Smooth muscle cell (in vitro differentiated cells): Measurements from ENCODE around the gene AHR. TPM values are rescaled to one million over a fixed set of nuclear protein-coding genes. Genes with fewer than 3 reads are reported as not detected.

ENCODE experiments used
- DNase-seq: peaks from one replicate; lab custom pipeline; 2025; ENCODE audit not compliant: unreplicated experiment; lab: John Stamatoyannopoulos, UW
- H2AFZ ChIP-seq: fragments of 200-600 bp; sonication (generic); 2 replicates; pipeline ENCODE4 v1.6.0; 2016; ENCODE audit warnings: antibody characterized with exemption, low read depth, mild to moderate bottlenecking
- H3F3A ChIP-seq: fragments of 200-600 bp; sonication (generic); 2 replicates; pipeline ENCODE4 v1.6.0; 2017; ENCODE audit warnings: antibody characterized with exemption, low read depth
- H3K27ac ChIP-seq: fragments of 200-600 bp; sonication (generic); 2 replicates; pipeline ENCODE4 v1.5.1; 2016; ENCODE audit warnings: low read depth, mild to moderate bottlenecking
- H3K27me3 ChIP-seq: fragments of 200-600 bp; sonication (generic); 2 replicates; pipeline ENCODE4 v1.6.1; 2016; ENCODE audit warnings: low read depth, mild to moderate bottlenecking
- H3K36me3 ChIP-seq: fragments of 200-600 bp; sonication (generic); 2 replicates; pipeline ENCODE4 v1.5.1; 2016; ENCODE audit warnings: low read depth
- H3K4me1 ChIP-seq: fragments of 200-600 bp; sonication (generic); 2 replicates; pipeline ENCODE4 v1.5.1; 2016; ENCODE audit warnings: low read depth
- H3K4me2 ChIP-seq: fragments of 200-600 bp; sonication (generic); 2 replicates; pipeline ENCODE4 v1.6.0; 2016; ENCODE audit warnings: mild to moderate bottlenecking
- H3K4me3 ChIP-seq: fragments of 200-600 bp; sonication (generic); 2 replicates; pipeline ENCODE4 v1.5.1; 2016; ENCODE audit warnings: mild to moderate bottlenecking
- H3K79me2 ChIP-seq: fragments of 200-600 bp; sonication (generic); 2 replicates; pipeline ENCODE4 v1.6.0; 2016; ENCODE audit warnings: low read depth, mild to moderate bottlenecking
- H3K9ac ChIP-seq: fragments of 200-600 bp; sonication (generic); 2 replicates; pipeline ENCODE4 v1.6.0; 2016; ENCODE audit warnings: low read depth
- H3K9me3 ChIP-seq: fragments of 200-600 bp; sonication (generic); replicated peaks from 2 replicates; pipeline ENCODE4 v1.5.1; 2016; ENCODE audit warnings: low read depth
- H4K20me1 ChIP-seq: fragments of 200-600 bp; sonication (generic); 2 replicates; pipeline ENCODE4 v1.6.0; 2016; ENCODE audit warnings: low read depth
- WGBS: methylation state at CpG from one replicate; pipeline ENCODE4 v1.1.7; 2016; ENCODE audit warnings: low lambda C conversion rate; 5-methylcytosine and 5-hydroxymethylcytosine counted together
- polyA plus RNA-seq: library from polyadenylated mRNA; unstranded; fragments of >200 nt; fragmentation: Nextera tagmentation; extraction: Ambion mirVana; gene quantifications from 2 replicates; pipeline ENCODE4 v1.2.1, GENCODE V29; 2016
- total RNA-seq: library from RNA; depleted of rRNA; stranded (reverse); fragments of >200 nt; gene quantifications from 2 replicates; pipeline ENCODE4 v1.2.3, GENCODE V29; 2014
- TF ChIP-seq, protein P1 (sequence below): fragments of 200-600 bp; sonication (generic); IDR thresholded peaks from 2 replicates; pipeline ENCODE4 v1.5.1; 2017; ENCODE audit warnings: borderline replicate concordance, mild to moderate bottlenecking, antibody characterized with exemption; ENCODE audit not compliant: insufficient read depth, poor library complexity, severe bottlenecking

The AHR gene
- total and polyA plus RNA-seq, 2 experiments from 2014 or later: 25.7 to 174 TPM

DNA sequence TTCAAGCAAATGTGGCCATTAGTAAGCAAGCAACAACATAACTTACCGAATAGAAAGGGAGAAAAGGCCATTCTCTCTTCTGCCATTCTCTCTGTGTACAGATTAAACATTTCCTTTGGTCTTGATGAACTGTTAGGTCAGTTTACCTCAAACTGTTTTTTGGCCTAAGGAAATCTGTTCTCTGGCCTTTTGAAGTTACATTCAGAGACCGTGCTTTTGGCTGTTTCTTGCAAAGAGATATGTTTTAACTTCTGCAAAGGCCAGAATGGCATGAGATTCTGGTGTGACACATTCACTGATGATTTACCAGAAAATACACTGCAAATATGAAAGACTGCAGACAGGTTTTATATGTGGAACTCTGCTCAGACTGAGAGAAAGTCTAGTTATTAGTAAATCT lies 22.2 kb downstream of the AHR start:
- Histone ChIP-seq H3K79me2 (peaks cover 81% of the 10 kb centered on the region), H3F3A (peaks cover 10% of the 10 kb centered on the region), H3K9ac (no peak overlapping the region), H3K27ac (peak overlapping the region; percentile 78), H3K4me2 (peak overlapping the region; percentile 34), H3K4me3 (no peak overlapping the region), H3K9me3 (no peaks in the 10 kb centered on the region), H3K36me3 (peaks cover 11% of the 10 kb centered on the region), H3K27me3 (no peaks in the 10 kb centered on the region), H2AFZ (no peak overlapping the region), H3K4me1 (peaks cover 6% of the 10 kb centered on the region), H4K20me1 (peaks cover 63% of the 10 kb centered on the region)
- DNase-seq: no peak
- WGBS: 56% methylated on average over 2 of the region's 2 CpGs
- TF ChIP-seq, protein P1, sequence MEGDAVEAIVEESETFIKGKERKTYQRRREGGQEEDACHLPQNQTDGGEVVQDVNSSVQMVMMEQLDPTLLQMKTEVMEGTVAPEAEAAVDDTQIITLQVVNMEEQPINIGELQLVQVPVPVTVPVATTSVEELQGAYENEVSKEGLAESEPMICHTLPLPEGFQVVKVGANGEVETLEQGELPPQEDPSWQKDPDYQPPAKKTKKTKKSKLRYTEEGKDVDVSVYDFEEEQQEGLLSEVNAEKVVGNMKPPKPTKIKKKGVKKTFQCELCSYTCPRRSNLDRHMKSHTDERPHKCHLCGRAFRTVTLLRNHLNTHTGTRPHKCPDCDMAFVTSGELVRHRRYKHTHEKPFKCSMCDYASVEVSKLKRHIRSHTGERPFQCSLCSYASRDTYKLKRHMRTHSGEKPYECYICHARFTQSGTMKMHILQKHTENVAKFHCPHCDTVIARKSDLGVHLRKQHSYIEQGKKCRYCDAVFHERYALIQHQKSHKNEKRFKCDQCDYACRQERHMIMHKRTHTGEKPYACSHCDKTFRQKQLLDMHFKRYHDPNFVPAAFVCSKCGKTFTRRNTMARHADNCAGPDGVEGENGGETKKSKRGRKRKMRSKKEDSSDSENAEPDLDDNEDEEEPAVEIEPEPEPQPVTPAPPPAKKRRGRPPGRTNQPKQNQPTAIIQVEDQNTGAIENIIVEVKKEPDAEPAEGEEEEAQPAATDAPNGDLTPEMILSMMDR: no peak

DNA sequence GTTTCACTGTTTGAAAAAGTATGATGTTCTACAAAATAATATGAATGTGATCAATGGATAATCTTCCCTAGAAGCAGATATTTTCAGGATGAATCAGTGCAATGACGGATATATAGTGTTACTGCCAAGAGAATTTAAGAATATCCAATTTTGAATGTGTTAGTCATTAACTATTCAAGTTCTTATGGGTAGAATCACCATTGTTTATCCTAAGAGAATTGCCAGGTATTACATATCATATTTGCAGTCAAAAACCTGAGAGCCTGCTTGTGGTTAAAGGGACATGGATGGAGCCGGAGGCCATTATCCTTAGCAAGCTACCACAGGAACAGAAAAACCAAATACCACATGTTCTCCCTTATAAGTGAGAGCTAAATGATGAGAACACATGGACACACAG lies 26.9 kb downstream of the AHR start:
- TF ChIP-seq, protein P1: no peak
- Histone ChIP-seq H3K9me3 (no peaks in the 10 kb centered on the region), H3K36me3 (peaks cover 32% of the 10 kb centered on the region), H4K20me1 (peaks cover 48% of the 10 kb centered on the region), H3F3A (peaks cover 4% of the 10 kb centered on the region), H3K4me1 (no peaks in the 10 kb centered on the region), H3K4me3 (no peak overlapping the region), H3K4me2 (no peak overlapping the region), H3K27ac (no peak overlapping the region), H2AFZ (no peak overlapping the region), H3K27me3 (no peaks in the 10 kb centered on the region), H3K9ac (no peak overlapping the region), H3K79me2 (peaks cover 59% of the 10 kb centered on the region)
- WGBS: 89% methylated on average over 2 of the region's 2 CpGs
- no peak for DNase-seq

DNA sequence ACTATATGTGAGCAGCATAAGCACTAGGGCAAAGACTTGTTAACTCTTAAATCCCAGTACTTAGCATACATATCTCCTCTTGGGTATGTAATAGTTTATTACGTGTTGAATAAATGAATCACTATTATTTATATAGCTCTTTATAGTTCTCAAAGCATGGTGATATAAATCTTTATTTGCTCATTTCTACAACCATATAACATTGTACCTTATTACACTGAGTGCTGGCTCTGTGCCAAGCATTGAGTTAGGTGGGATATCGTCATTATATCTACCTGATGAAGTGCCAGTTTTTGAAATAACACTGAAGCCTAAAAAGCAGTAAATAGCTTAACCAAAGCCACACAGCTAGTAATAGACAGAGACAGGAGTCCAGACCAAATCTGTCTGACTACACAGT lies 27.9 kb downstream of the AHR start:
- Histone ChIP-seq H3K9ac (no peak overlapping the region), H3K27me3 (no peaks in the 10 kb centered on the region), H4K20me1 (peaks cover 38% of the 10 kb centered on the region), H3K4me3 (no peak overlapping the region), H3K27ac (no peak overlapping the region), H2AFZ (no peak overlapping the region), H3K4me1 (no peaks in the 10 kb centered on the region), H3F3A (no peaks in the 10 kb centered on the region), H3K36me3 (peaks cover 39% of the 10 kb centered on the region), H3K4me2 (no peak overlapping the region), H3K79me2 (peaks cover 59% of the 10 kb centered on the region), H3K9me3 (no peaks in the 10 kb centered on the region)
- TF ChIP-seq, protein P1: no peak
- WGBS: 96% methylated on average over 2 of the region's 2 CpGs
- DNase-seq: no peak

DNA sequence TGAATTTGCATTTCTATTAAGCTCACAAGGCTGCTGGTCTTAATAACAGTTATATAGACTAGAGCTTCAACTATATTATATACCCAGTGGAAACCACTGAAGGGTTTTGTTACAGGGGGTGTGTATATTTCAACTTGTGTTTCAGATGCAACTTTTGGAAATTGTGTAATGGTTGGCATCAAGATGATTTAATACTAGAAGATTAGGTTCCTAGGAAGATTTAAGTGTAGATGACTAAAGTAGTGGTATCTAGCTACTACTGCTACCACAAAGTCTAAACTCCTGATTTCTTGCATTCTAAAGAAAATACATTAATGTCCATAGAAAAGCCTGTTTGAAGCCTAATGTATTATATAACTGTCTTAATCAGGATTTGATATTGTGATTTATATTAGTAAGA lies 30.2 kb downstream of the AHR start:
- Histone ChIP-seq H3K36me3 (peaks cover 43% of the 10 kb centered on the region), H3K79me2 (peaks cover 56% of the 10 kb centered on the region), H3K4me1 (no peaks in the 10 kb centered on the region), H3K4me2 (no peak overlapping the region), H4K20me1 (peaks cover 24% of the 10 kb centered on the region), H2AFZ (no peak overlapping the region), H3K27ac (no peak overlapping the region), H3K27me3 (no peaks in the 10 kb centered on the region), H3K9ac (no peak overlapping the region), H3K9me3 (no peaks in the 10 kb centered on the region), H3K4me3 (no peak overlapping the region), H3F3A (no peaks in the 10 kb centered on the region)
- DNase-seq: no peak
- TF ChIP-seq, protein P1: no peak
